ENCODE measurements around the gene TSTD1. TPM values are rescaled to one million over a fixed set of nuclear protein-coding genes. Genes with fewer than 3 reads are reported as not detected.

TSTD1 gene
- polyA plus RNA-seq (2012; ENCODE audit: insufficient read depth, insufficient read length, low read depth), result not detected

GRCh38 chr1:161038523-161039153, at the start of gene TSTD1:
Gene TSTD1 (minus strand): TSS chr1:161038964. CDS start chr1:161038889, 75 bp downstream.
- no peak within 1 kb of the TSS for H3K4me3 ChIP-seq (ENCODE audit: low read depth, low read length)
- no peaks in the 10 kb centered on the region for H3K27me3 ChIP-seq
- no peaks in the 10 kb centered on the region for H3K4me1 ChIP-seq
- no peak for DNase-seq
- H3K9me3 ChIP-seq, result no peaks in the 10 kb centered on the region
- no peak for TF ChIP-seq CTCF (IDR thresholded peaks at IDR 0.05; ENCODE audit: low read depth, low read length)
- peaks cover 41% of the 10 kb centered on the region for H3K36me3 ChIP-seq

DNA sequence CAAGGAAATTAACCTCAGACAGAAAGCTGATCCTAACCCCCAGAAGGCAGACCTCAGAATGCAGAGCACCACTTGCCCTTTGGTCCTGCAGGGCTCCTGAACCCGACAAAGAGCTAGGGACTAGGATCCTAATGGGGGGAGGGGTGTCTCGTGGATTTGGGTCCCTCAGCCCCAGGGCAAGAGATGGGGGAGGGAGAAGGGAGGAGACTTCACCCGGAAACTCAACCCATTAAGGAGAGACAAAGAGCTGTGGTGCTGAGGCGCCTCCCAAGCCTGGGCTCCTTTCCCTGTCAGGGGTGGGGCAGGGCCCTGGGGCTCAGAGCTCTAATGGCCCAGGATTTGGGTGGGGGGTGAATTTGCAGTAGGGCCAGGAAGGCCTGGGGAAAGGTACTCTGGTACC, 47.7 kb upstream of the TSTD1 start:
- Histone ChIP-seq H3K4me1 (peaks cover 5% of the 10 kb centered on the region; the same call in 1 of the 2 replicates), H3K4me3 (ENCODE audit: low read depth, low read length) (no peak overlapping the region), H3K36me3 (no peaks in the 10 kb centered on the region), H3K9me3 (no peaks in the 10 kb centered on the region), H3K27me3 (no peaks in the 10 kb centered on the region)
- no peak for DNase-seq
- no peak for TF ChIP-seq CTCF (IDR thresholded peaks at IDR 0.05; ENCODE audit: low read depth, low read length)

GRCh38 chr1:161085165-161085564, 46.4 kb upstream of the TSTD1 start:
- no peak for DNase-seq

GRCh38 chr1:161084597-161084988, 45.8 kb upstream of the TSTD1 start:
- H3K4me1 ChIP-seq, result peaks cover 5% of the 10 kb centered on the region
- no peaks in the 10 kb centered on the region for H3K9me3 ChIP-seq
- no peaks in the 10 kb centered on the region for H3K36me3 ChIP-seq
- H3K27me3 ChIP-seq, result no peaks in the 10 kb centered on the region
- no peak for TF ChIP-seq CTCF (IDR thresholded peaks at IDR 0.05; ENCODE audit: low read depth, low read length)
- DNase-seq, result no peak
- no peak overlapping the region for H3K4me3 ChIP-seq (ENCODE audit: low read depth, low read length)

More at GRCh38 chr1:161085165-161085564, 46.4 kb upstream of the TSTD1 start:
- no peaks in the 10 kb centered on the region for H3K27me3 ChIP-seq
- peaks cover 5% of the 10 kb centered on the region for H3K4me1 ChIP-seq
- H3K9me3 ChIP-seq, result no peaks in the 10 kb centered on the region
- no peak for TF ChIP-seq CTCF (IDR thresholded peaks at IDR 0.05; ENCODE audit: low read depth, low read length)
- no peaks in the 10 kb centered on the region for H3K36me3 ChIP-seq
- no peak overlapping the region for H3K4me3 ChIP-seq (ENCODE audit: low read depth, low read length)

DNA sequence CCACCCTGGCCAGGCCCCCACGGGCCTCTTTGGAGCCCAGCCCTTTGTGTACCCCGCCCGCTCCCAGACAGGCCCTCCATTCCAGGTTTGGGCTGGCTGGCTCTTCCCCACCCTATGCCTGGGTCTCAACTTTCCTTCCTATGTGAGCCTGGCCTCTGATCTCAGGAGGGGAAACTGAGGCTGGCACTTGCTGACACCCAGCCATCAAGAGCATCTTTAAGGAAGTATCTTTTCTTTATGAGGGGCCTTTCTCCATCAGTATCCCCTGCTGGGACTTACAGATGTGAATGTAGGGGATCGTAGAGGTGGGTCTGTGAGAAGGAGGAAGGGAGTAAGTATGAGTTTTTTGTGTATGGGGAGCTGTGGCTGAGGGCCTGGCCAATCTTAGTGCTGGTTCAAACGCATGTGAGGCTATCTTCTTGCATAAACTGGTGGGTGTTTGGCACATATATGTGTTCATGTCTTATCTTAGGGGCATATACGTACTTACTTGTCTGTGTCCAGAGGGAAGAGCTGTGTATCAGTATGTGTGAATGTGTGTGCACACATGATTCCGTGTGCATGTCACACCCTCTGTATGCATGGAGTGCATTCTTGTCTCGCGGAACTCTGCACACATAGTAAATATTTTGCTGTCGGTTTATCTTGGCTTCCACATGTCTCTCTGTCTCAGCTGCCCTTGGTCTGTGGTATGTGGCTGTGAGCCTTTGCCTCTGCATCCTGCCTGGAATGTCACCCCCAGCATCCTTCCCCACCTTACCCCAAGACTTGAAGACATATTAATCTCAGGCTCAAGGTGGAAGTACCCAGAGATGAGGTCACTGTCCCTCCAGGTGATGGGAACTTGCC, 45.2 kb upstream of the TSTD1 start:
- TF ChIP-seq CTCF (IDR thresholded peaks at IDR 0.05; ENCODE audit: low read depth, low read length), result no peak
- no peak overlapping the region for H3K4me3 ChIP-seq (ENCODE audit: low read depth, low read length)
- no peaks in the 10 kb centered on the region for H3K36me3 ChIP-seq
- DNase-seq, result no peak
- H3K27me3 ChIP-seq, result no peaks in the 10 kb centered on the region
- H3K9me3 ChIP-seq, result no peaks in the 10 kb centered on the region
- H3K4me1 ChIP-seq, result peaks cover 5% of the 10 kb centered on the region
